Measurements from ENCODE around the gene NPPB. TPM values are rescaled to one million over a fixed set of nuclear protein-coding genes. Genes with fewer than 3 reads are reported as not detected.

The NPPB gene
- total RNA-seq, 1 donor from 2014 or later = not detected

- Mint-ChIP-seq H3K36me3 (ENCODE audit: unreplicated experiment) (peaks cover 5% of the 10 kb centered on the region), H3K27ac (ENCODE audit: unreplicated experiment) (no peak overlapping the region)
These were observed 21.6 kb downstream of the NPPB start for GRCh38 chr1:11836955-11837766.

GRCh38 chr1:11835441-11836225 is 23.1 kb downstream of the NPPB start:
- peaks cover 4% of the 10 kb centered on the region for H3K9me3 Mint-ChIP-seq (ENCODE audit: unreplicated experiment)
- peaks cover 8% of the 10 kb centered on the region for H3K27me3 Mint-ChIP-seq (ENCODE audit: unreplicated experiment)
- H3K27ac Mint-ChIP-seq (ENCODE audit: unreplicated experiment) = peak overlapping the region; percentile 9
- DNase-seq = no peak
- H3K4me1 Mint-ChIP-seq (ENCODE audit: low read depth, unreplicated experiment) = no peaks in the 10 kb centered on the region
- no peak overlapping the region for H3K4me3 Mint-ChIP-seq (ENCODE audit: unreplicated experiment)
- TF ChIP-seq CTCF (IDR thresholded peaks at IDR 0.05; ENCODE audit: partially characterized antibody, unreplicated experiment) = no peak
- peaks cover 5% of the 10 kb centered on the region for H3K36me3 Mint-ChIP-seq (ENCODE audit: unreplicated experiment)

More at GRCh38 chr1:11836955-11837766, 21.6 kb downstream of the NPPB start:
- peaks cover 8% of the 10 kb centered on the region for H3K27me3 Mint-ChIP-seq (ENCODE audit: unreplicated experiment)
- DNase-seq = no peak
- H3K4me3 Mint-ChIP-seq (ENCODE audit: unreplicated experiment) = no peak overlapping the region
- H3K9me3 Mint-ChIP-seq (ENCODE audit: unreplicated experiment) = peaks cover 4% of the 10 kb centered on the region
- H3K4me1 Mint-ChIP-seq (ENCODE audit: low read depth, unreplicated experiment) = no peaks in the 10 kb centered on the region
- no peak for TF ChIP-seq CTCF (IDR thresholded peaks at IDR 0.05; ENCODE audit: partially characterized antibody, unreplicated experiment)

- H3K4me1 Mint-ChIP-seq (ENCODE audit: low read depth, unreplicated experiment) = no peaks in the 10 kb centered on the region
- no peak overlapping the region for H3K27ac Mint-ChIP-seq (ENCODE audit: unreplicated experiment)
- no peak for TF ChIP-seq CTCF (IDR thresholded peaks at IDR 0.05; ENCODE audit: partially characterized antibody, unreplicated experiment)
- H3K36me3 Mint-ChIP-seq (ENCODE audit: unreplicated experiment) = peaks cover 4% of the 10 kb centered on the region
- no peak for DNase-seq
- peaks cover 3% of the 10 kb centered on the region for H3K9me3 Mint-ChIP-seq (ENCODE audit: unreplicated experiment)
- H3K4me3 Mint-ChIP-seq (ENCODE audit: unreplicated experiment) = no peak overlapping the region
- H3K27me3 Mint-ChIP-seq (ENCODE audit: unreplicated experiment) = peaks cover 5% of the 10 kb centered on the region
These were observed 24.8 kb downstream of the NPPB start for GRCh38 chr1:11833900-11834299.

- no peak for TF ChIP-seq CTCF (IDR thresholded peaks at IDR 0.05; ENCODE audit: partially characterized antibody, unreplicated experiment)
- Mint-ChIP-seq H3K27ac (ENCODE audit: unreplicated experiment) (no peak overlapping the region), H3K27me3 (ENCODE audit: unreplicated experiment) (peaks cover 3% of the 10 kb centered on the region), H3K4me1 (ENCODE audit: low read depth, unreplicated experiment) (no peaks in the 10 kb centered on the region), H3K9me3 (ENCODE audit: unreplicated experiment) (peaks cover 1% of the 10 kb centered on the region), H3K36me3 (ENCODE audit: unreplicated experiment) (no peaks in the 10 kb centered on the region), H3K4me3 (ENCODE audit: unreplicated experiment) (no peak overlapping the region)
- DNase-seq = no peak
These were observed 25.2 kb downstream of the NPPB start for GRCh38 chr1:11833497-11833896.
